Measurements from ENCODE around the gene WFDC13.

The WFDC13 gene

GRCh38 chr20:45735552-45735951, 33.7 kb downstream of the WFDC13 start:
- Histone ChIP-seq H3F3A (ENCODE audit: low read depth) (no peaks in the 10 kb centered on the region), H3K9me3 (ENCODE audit: insufficient read depth, low read depth, low read length) (no peaks in the 10 kb centered on the region), H3K4me3 (ENCODE audit: low read length, poor library complexity, severe bottlenecking) (no peak overlapping the region), H3K4me1 (ENCODE audit: insufficient read depth, low read length, poor library complexity, severe bottlenecking) (no peaks in the 10 kb centered on the region), H3K9me2 (replicated peaks; ENCODE audit: low read depth, low read length) (no peaks in the 10 kb centered on the region), H3K79me2 (ENCODE audit: insufficient read depth, low read length) (no peaks in the 10 kb centered on the region), H2AFZ (ENCODE audit: low read length) (no peak overlapping the region), H3K4me2 (ENCODE audit: low read depth, low read length, poor library complexity, severe bottlenecking) (no peak overlapping the region), H3K9ac (ENCODE audit: low read depth, low read length, poor library complexity, severe bottlenecking) (no peak overlapping the region), H3K27me3 (ENCODE audit: insufficient read depth, low read length, poor library complexity, severe bottlenecking) (no peaks in the 10 kb centered on the region), H4K20me1 (ENCODE audit: insufficient read depth, low read length, poor library complexity, severe bottlenecking) (no peaks in the 10 kb centered on the region), H3K36me3 (ENCODE audit: insufficient read depth, low read length) (no peaks in the 10 kb centered on the region)
- TF ChIP-seq EZH2phosphoT487 (IDR thresholded peaks at IDR 0.05; ENCODE audit: borderline replicate concordance), result no peak
- TF ChIP-seq, protein P1, sequence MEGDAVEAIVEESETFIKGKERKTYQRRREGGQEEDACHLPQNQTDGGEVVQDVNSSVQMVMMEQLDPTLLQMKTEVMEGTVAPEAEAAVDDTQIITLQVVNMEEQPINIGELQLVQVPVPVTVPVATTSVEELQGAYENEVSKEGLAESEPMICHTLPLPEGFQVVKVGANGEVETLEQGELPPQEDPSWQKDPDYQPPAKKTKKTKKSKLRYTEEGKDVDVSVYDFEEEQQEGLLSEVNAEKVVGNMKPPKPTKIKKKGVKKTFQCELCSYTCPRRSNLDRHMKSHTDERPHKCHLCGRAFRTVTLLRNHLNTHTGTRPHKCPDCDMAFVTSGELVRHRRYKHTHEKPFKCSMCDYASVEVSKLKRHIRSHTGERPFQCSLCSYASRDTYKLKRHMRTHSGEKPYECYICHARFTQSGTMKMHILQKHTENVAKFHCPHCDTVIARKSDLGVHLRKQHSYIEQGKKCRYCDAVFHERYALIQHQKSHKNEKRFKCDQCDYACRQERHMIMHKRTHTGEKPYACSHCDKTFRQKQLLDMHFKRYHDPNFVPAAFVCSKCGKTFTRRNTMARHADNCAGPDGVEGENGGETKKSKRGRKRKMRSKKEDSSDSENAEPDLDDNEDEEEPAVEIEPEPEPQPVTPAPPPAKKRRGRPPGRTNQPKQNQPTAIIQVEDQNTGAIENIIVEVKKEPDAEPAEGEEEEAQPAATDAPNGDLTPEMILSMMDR (conservative IDR thresholded peaks at IDR 0.05; ENCODE audit: low read length), result no peak

DNA sequence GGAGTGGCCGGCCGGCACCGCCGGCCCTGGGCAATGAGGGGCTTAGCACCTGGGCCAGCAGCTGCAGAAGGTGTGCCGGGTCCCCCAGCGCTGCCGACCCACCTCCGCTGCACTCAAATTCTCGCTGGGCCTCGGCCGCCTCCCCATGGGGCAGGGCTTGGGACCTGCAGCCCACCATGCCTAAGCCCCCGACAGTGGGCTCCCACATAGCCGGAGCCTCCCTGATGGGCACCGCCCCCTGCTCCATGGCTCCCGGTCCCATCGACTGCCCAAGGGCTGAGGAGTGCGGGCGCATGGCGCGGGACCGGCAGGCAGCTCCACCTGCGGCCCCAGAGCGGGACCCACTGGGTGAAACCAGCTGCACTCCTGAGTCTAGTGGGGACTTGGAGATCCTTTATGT, 34.1 kb downstream of the WFDC13 start:
- Histone ChIP-seq H3K9ac (ENCODE audit: low read depth, low read length, poor library complexity, severe bottlenecking) (no peak overlapping the region), H3K27me3 (ENCODE audit: insufficient read depth, low read length, poor library complexity, severe bottlenecking) (no peaks in the 10 kb centered on the region), H2AFZ (ENCODE audit: low read length) (no peak overlapping the region), H3K79me2 (ENCODE audit: insufficient read depth, low read length) (no peaks in the 10 kb centered on the region), H3K4me3 (ENCODE audit: low read length, poor library complexity, severe bottlenecking) (no peak overlapping the region), H3K4me1 (ENCODE audit: insufficient read depth, low read length, poor library complexity, severe bottlenecking) (no peaks in the 10 kb centered on the region), H3F3A (ENCODE audit: low read depth) (no peaks in the 10 kb centered on the region), H4K20me1 (ENCODE audit: insufficient read depth, low read length, poor library complexity, severe bottlenecking) (no peaks in the 10 kb centered on the region), H3K9me3 (ENCODE audit: insufficient read depth, low read depth, low read length) (no peaks in the 10 kb centered on the region), H3K36me3 (ENCODE audit: insufficient read depth, low read length) (no peaks in the 10 kb centered on the region), H3K9me2 (replicated peaks; ENCODE audit: low read depth, low read length) (no peaks in the 10 kb centered on the region), H3K4me2 (ENCODE audit: low read depth, low read length, poor library complexity, severe bottlenecking) (no peak overlapping the region)
- no peak for TF ChIP-seq EZH2phosphoT487 (IDR thresholded peaks at IDR 0.05; ENCODE audit: borderline replicate concordance)
- TF ChIP-seq, protein P1 (conservative IDR thresholded peaks at IDR 0.05; ENCODE audit: low read length), result no peak

DNA sequence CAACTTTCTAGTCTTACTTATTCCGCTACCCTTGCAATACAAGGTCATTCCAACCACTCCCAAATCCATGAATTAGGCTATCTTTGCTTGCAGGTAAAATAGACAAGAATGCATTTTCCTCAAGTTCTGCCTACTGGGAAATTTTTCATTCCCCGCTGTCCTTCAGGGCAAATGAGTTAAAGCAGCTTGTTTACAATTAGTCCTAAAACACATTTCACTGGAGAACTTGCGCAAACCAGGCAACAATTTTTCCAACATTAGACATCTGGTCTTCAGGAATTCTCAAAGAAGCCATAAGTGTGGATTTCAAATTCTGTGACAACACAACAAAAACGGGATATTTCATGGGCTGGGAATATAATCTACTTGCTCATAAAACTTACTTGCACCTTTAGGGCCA, 40.8 kb downstream of the WFDC13 start:
- Histone ChIP-seq H3K9me2 (replicated peaks; ENCODE audit: low read depth, low read length) (no peaks in the 10 kb centered on the region), H3K27me3 (ENCODE audit: insufficient read depth, low read length, poor library complexity, severe bottlenecking) (peaks cover 3% of the 10 kb centered on the region), H2AFZ (ENCODE audit: low read length) (no peak overlapping the region), H4K20me1 (ENCODE audit: insufficient read depth, low read length, poor library complexity, severe bottlenecking) (no peaks in the 10 kb centered on the region), H3F3A (ENCODE audit: low read depth) (no peaks in the 10 kb centered on the region), H3K79me2 (ENCODE audit: insufficient read depth, low read length) (no peaks in the 10 kb centered on the region), H3K9ac (ENCODE audit: low read depth, low read length, poor library complexity, severe bottlenecking) (no peak overlapping the region), H3K4me3 (ENCODE audit: low read length, poor library complexity, severe bottlenecking) (no peak overlapping the region), H3K4me2 (ENCODE audit: low read depth, low read length, poor library complexity, severe bottlenecking) (no peak overlapping the region), H3K4me1 (ENCODE audit: insufficient read depth, low read length, poor library complexity, severe bottlenecking) (no peaks in the 10 kb centered on the region), H3K36me3 (ENCODE audit: insufficient read depth, low read length) (no peaks in the 10 kb centered on the region), H3K9me3 (ENCODE audit: insufficient read depth, low read depth, low read length) (no peaks in the 10 kb centered on the region)
- no peak for TF ChIP-seq EZH2phosphoT487 (IDR thresholded peaks at IDR 0.05; ENCODE audit: borderline replicate concordance)
- TF ChIP-seq, protein P1 (conservative IDR thresholded peaks at IDR 0.05; ENCODE audit: low read length), result no peak
